IMR-90 (cell line): Measurements from ENCODE around the gene ATRNL1. TPM values are rescaled to one million over a fixed set of nuclear protein-coding genes. Genes with fewer than 3 reads are reported as not detected.

Source experiments
- ATAC-seq: fragments of 200-7000 bp; cut with Tn5 transposase; 2 replicates; pipeline ENCODE4 v1.9.1; 2020; ENCODE audit warnings: low read depth, mild to moderate bottlenecking, moderate library complexity
- BruUV-seq: library from RNA; stranded (reverse); fragments of 400-500 nt; replicated peaks from 2 replicates; lab custom pipeline; 2021; lab: Mats Ljungman, UMichigan
- CTCF ChIA-PET: fragments of 300-600 bp; formaldehyde crosslinking; extraction: SDS; loops from one replicate; lab custom pipeline; 2021; ENCODE audit warnings: antibody characterized with exemption; lab: Yijun Ruan, JAX
- POLR2A ChIA-PET: fragments of 300-600 bp; sonication (Branson Sonifier 250); formaldehyde crosslinking; loops from one replicate; lab custom pipeline; 2022; ENCODE audit warnings: antibody characterized with exemption; ENCODE audit not compliant: unreplicated experiment; lab: Charles Lee
- DNase-seq: peaks from one replicate; pipeline ENCODE4 v3.0.0; 2013
- H2AFZ ChIP-seq: replicated peaks from 2 replicates; pipeline ENCODE3; 2013; ENCODE audit warnings: low read length, mild to moderate bottlenecking; ENCODE audit not compliant: poor library complexity
- H2AK5ac ChIP-seq: 2 replicates; pipeline ENCODE4 v1.6.1; 2013; ENCODE audit warnings: low read depth, low read length, inconsistent platforms
- H2AK9ac ChIP-seq: replicated peaks from 2 replicates; pipeline ENCODE3; 2013; ENCODE audit warnings: mild to moderate bottlenecking, low read depth, low read length, moderate library complexity; ENCODE audit not compliant: poor library complexity
- H2BK120ac ChIP-seq: 2 replicates; pipeline ENCODE4 v1.6.1; 2013; ENCODE audit warnings: low read depth, low read length, inconsistent platforms
- H2BK15ac ChIP-seq: 3 replicates; pipeline ENCODE4 v1.6.1; 2013; ENCODE audit warnings: low read depth, low read length, inconsistent platforms
- H2BK20ac ChIP-seq: 2 replicates; pipeline ENCODE4 v1.6.1; 2013; ENCODE audit warnings: low read depth, mild to moderate bottlenecking, inconsistent platforms, low read length, moderate library complexity
- H2BK5ac ChIP-seq: 2 replicates; pipeline ENCODE4 v1.6.1; 2013; ENCODE audit warnings: mild to moderate bottlenecking, low read depth, low read length, inconsistent platforms; ENCODE audit not compliant: poor library complexity, severe bottlenecking
- H3K14ac ChIP-seq: replicated peaks from 2 replicates; pipeline ENCODE4 v1.6.1; 2013; ENCODE audit warnings: low read depth, low read length, inconsistent platforms
- H3K18ac ChIP-seq: 2 replicates; pipeline ENCODE4 v1.6.1; 2013; ENCODE audit warnings: low read depth, low read length, control low read depth
- H3K23ac ChIP-seq: 2 replicates; pipeline ENCODE4 v1.6.1; 2013; ENCODE audit warnings: low read depth, low read length, inconsistent platforms
- H3K27ac ChIP-seq: 2 replicates; pipeline ENCODE4 v1.5.1; 2013; ENCODE audit warnings: mild to moderate bottlenecking, control low read depth, low read length; ENCODE audit not compliant: insufficient read depth
- H3K27me3 ChIP-seq: 2 replicates; pipeline ENCODE4 v1.6.1; 2013; ENCODE audit warnings: low read length; ENCODE audit not compliant: control insufficient read depth, insufficient read depth
- H3K36me3 ChIP-seq: 2 replicates; pipeline ENCODE4 v1.6.1; 2013; ENCODE audit warnings: low read length, mixed read lengths; ENCODE audit not compliant: control insufficient read depth, insufficient read depth
- H3K4ac ChIP-seq: 2 replicates; pipeline ENCODE4 v1.6.1; 2013; ENCODE audit warnings: low read depth, low read length, inconsistent platforms
- H3K4me1 ChIP-seq: 2 replicates; pipeline ENCODE4 v1.6.1; 2013; ENCODE audit warnings: low read length, mixed read lengths; ENCODE audit not compliant: control insufficient read depth, insufficient read depth
- H3K4me2 ChIP-seq: 2 replicates; pipeline ENCODE4 v1.6.1; 2013; ENCODE audit warnings: low read depth, mild to moderate bottlenecking, control low read depth, low read length, moderate library complexity
- H3K4me3 ChIP-seq: 2 replicates; pipeline ENCODE4 v1.5.1; 2013; ENCODE audit warnings: low read depth, mild to moderate bottlenecking, control low read depth, low read length, moderate library complexity; ENCODE audit not compliant: insufficient read depth
- H3K56ac ChIP-seq: 2 replicates; pipeline ENCODE4 v1.6.1; 2013; ENCODE audit warnings: low read length, inconsistent platforms; ENCODE audit not compliant: insufficient read depth; ENCODE audit errors: extremely low read depth
- H3K79me1 ChIP-seq, 2 experiments: 2 replicates each; pipeline ENCODE4 v1.6.1; 2013; ENCODE audit warnings: low read length in 2 of 2, inconsistent platforms in 1 of 2, low read depth in 1 of 2
- H3K9ac ChIP-seq: 2 replicates; pipeline ENCODE4 v1.6.1; 2013; ENCODE audit warnings: low read depth, low read length, control low read depth
- H3K9me1 ChIP-seq: 2 replicates; pipeline ENCODE4 v1.6.1; 2013; ENCODE audit warnings: low read length, inconsistent platforms; ENCODE audit not compliant: insufficient read depth
- H3K9me3 ChIP-seq: 2 replicates; pipeline ENCODE4 v1.6.1; 2013; ENCODE audit warnings: low read length; ENCODE audit not compliant: control insufficient read depth, insufficient read depth
- H4K20me1 ChIP-seq: 2 replicates; pipeline ENCODE4 v1.6.1; 2013; ENCODE audit warnings: low read length, inconsistent platforms; ENCODE audit not compliant: insufficient read depth
- H4K5ac ChIP-seq: 2 replicates; pipeline ENCODE4 v1.6.1; 2013; ENCODE audit warnings: mild to moderate bottlenecking, low read depth, low read length, control low read depth
- H4K8ac ChIP-seq, 2 experiments: 2 replicates each; pipeline ENCODE4 v1.6.1; 2013; ENCODE audit warnings: low read depth in 2 of 2, low read length in 2 of 2, control low read depth in 1 of 2, inconsistent platforms in 1 of 2
- H4K91ac ChIP-seq: 2 replicates; pipeline ENCODE4 v1.6.1; 2013; ENCODE audit warnings: low read depth, low read length, inconsistent platforms; ENCODE audit not compliant: insufficient read depth
- BHLHE40 ChIP-seq: fragments of 150-350 bp; IDR thresholded peaks from 2 replicates; pipeline ENCODE4 v1.6.1; 2016; ENCODE audit warnings: mild to moderate bottlenecking, low read depth, low read length
- CEBPB ChIP-seq: IDR thresholded peaks from 2 replicates; pipeline ENCODE4 v1.6.1; 2012; ENCODE audit warnings: low read depth, low read length, improper control_type of control experiment
- CHD1 ChIP-seq: IDR thresholded peaks from 2 replicates; pipeline ENCODE4 v1.6.1; 2012; ENCODE audit warnings: low read depth, low read length, improper control_type of control experiment
- MAFK ChIP-seq: IDR thresholded peaks from 2 replicates; pipeline ENCODE4 v1.6.1; 2012; ENCODE audit warnings: low read depth, low read length, improper control_type of control experiment
- MAZ ChIP-seq: IDR thresholded peaks from 2 replicates; pipeline ENCODE4 v1.6.1; 2012; ENCODE audit warnings: low read depth, mild to moderate bottlenecking, low read length, improper control_type of control experiment, moderate library complexity, borderline replicate concordance
- MXI1 ChIP-seq: IDR thresholded peaks from 2 replicates; pipeline ENCODE4 v1.6.1; 2012; ENCODE audit warnings: low read depth, mild to moderate bottlenecking, low read length, moderate library complexity, borderline replicate concordance
- NFE2L2 ChIP-seq: fragments of 150-350 bp; IDR thresholded peaks from 2 replicates; pipeline ENCODE4 v1.6.1; 2016; ENCODE audit warnings: low read depth, mild to moderate bottlenecking, low read length
- POLR2A ChIP-seq: IDR thresholded peaks from 2 replicates; pipeline ENCODE4 v1.6.1; 2012; ENCODE audit warnings: mild to moderate bottlenecking, low read depth, low read length
- RAD21 ChIP-seq: IDR thresholded peaks from 2 replicates; pipeline ENCODE4 v1.6.1; 2012; ENCODE audit warnings: low read length, improper control_type of control experiment
- RCOR1 ChIP-seq: IDR thresholded peaks from 2 replicates; pipeline ENCODE4 v1.6.1; 2012; ENCODE audit warnings: mild to moderate bottlenecking, low read length, improper control_type of control experiment; ENCODE audit not compliant: insufficient replicate concordance
- RFX5 ChIP-seq: IDR thresholded peaks from 2 replicates; pipeline ENCODE4 v1.8.0; 2012; ENCODE audit warnings: low read depth, mild to moderate bottlenecking, low read length, moderate library complexity
- SMC3 ChIP-seq: fragments of 150-350 bp; IDR thresholded peaks from 2 replicates; pipeline ENCODE4 v1.6.1; 2016; ENCODE audit warnings: low read depth, mild to moderate bottlenecking, antibody characterized with exemption, low read length, moderate library complexity
- WGBS, 2 experiments: methylation state at CpG; one replicate each; pipeline versions ENCODE4 v1.1.5 to v1.1.7; 2013; ENCODE audit warnings: missing lambda C conversion rate in 2 of 2; ENCODE audit not compliant: insufficient read length in 1 of 2; ENCODE audit errors: extremely low coverage in 2 of 2; 5-methylcytosine and 5-hydroxymethylcytosine counted together
- dilution Hi-C: fragments of 300-500 bp; cut with HindIII; formaldehyde crosslinking; loops from one replicate; pipeline ENCODE4 v1.14.3; 2018; ENCODE audit warnings: low sequenced_read_pairs; ENCODE audit not compliant: unreplicated experiment
- in situ Hi-C: fragments of 300-500 bp; cut with MboI; formaldehyde crosslinking; loops from 3 replicates; pipeline ENCODE4 v1.14.3; 2019; ENCODE audit warnings: low sequenced_read_pairs, inconsistent platforms, mixed read lengths
- intact Hi-C: fragments of 100-400 bp; cut with micrococcal nuclease; formaldehyde crosslinking; loops from 2 replicates; pipeline ENCODE4 v1.10.0; 2022
- polyA plus RNA-seq, 3 experiments: library from polyadenylated mRNA; depleted of rRNA; stranded (reverse); fragments of >200 nt; gene quantifications; 2 replicates each; pipeline ENCODE4 v1.2.3, GENCODE V29; 2012; ENCODE audit warnings: low replicate concordance in 1 of 3
- total RNA-seq: library from RNA; depleted of rRNA; stranded (reverse); fragments of >200 nt; gene quantifications from 2 replicates; pipeline ENCODE4 v1.2.3, GENCODE V29; 2012
- TF ChIP-seq, protein P1 (sequence below): conservative IDR thresholded peaks from 2 replicates; pipeline ENCODE4 v1.5.1; 2012; ENCODE audit warnings: mild to moderate bottlenecking, low read depth, low read length, improper control_type of control experiment
- TF ChIP-seq, protein P2 (sequence below): fragments of 150-350 bp; IDR thresholded peaks from 2 replicates; pipeline ENCODE4 v1.6.1; 2017; ENCODE audit warnings: mild to moderate bottlenecking, antibody characterized with exemption, low read length, low read depth
- TF ChIP-seq, protein P3 (sequence below): fragments of 150-350 bp; IDR thresholded peaks from 2 replicates; pipeline ENCODE4 v1.6.1; 2016; ENCODE audit warnings: low read depth, mild to moderate bottlenecking, low read length, moderate library complexity, borderline replicate concordance

The ATRNL1 gene
- total and polyA plus RNA-seq, 2 of the 4 experiments (the other 2 are of a cell fraction) = 0.18 to 0.19 TPM

DNA sequence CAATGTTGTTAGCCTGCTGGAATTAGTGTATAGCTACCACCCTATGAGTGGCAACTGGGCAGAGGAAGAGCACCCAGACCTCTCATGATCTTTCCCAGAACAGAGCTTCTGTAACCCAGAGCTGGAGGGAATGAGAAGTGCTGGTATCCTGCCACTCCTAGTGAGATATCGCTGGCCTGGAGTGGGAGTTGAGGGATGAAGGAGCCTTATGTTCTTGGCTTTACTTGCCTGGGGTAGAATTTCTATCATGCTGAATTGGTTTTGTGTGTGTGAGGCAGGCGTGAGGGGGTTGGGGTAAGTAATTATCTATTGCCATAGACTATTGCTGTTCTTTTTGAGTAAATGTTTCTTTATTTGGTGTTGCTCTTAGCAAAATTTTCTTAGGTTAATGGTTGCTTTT, 146.6 kb downstream of the ATRNL1 start:
- no peak overlapping the region for H2BK20ac ChIP-seq
- WGBS, 2 experiments = no CpG with 5 or more reads among the region's 2 CpGs
- no peaks in the 10 kb centered on the region for H3K9me3 ChIP-seq
- H2AFZ ChIP-seq = no peak overlapping the region
- H3K23ac ChIP-seq = no peak overlapping the region
- CTCF ChIA-PET = no interaction called here
- H3K27ac ChIP-seq = no peak overlapping the region
- H3K4me1 ChIP-seq = no peaks in the 10 kb centered on the region
- no peak overlapping the region for H4K5ac ChIP-seq
- in situ Hi-C loops (no loop called here), intact Hi-C loops (no loop called here), dilution Hi-C loops (no loop called here)
- no peaks in the 10 kb centered on the region for H3K36me3 ChIP-seq
- no peak overlapping the region for H2BK5ac ChIP-seq
- no peak overlapping the region for H3K9ac ChIP-seq
- H4K91ac ChIP-seq = no peak overlapping the region
- H4K8ac ChIP-seq = no peak overlapping the region
- DNase-seq (no peak), ATAC-seq (no peak)
- no peak overlapping the region for H3K56ac ChIP-seq
- POLR2A ChIA-PET = no interaction called here
- no peaks in the 10 kb centered on the region for H3K79me1 ChIP-seq
- no peak overlapping the region for H2BK120ac ChIP-seq
- H2BK15ac ChIP-seq = no peak overlapping the region
- BruUV-seq = no TSS peak
- H3K4me3 ChIP-seq = no peak overlapping the region
- H3K27me3 ChIP-seq = no peaks in the 10 kb centered on the region
- H2AK5ac ChIP-seq = no peak overlapping the region
- no peak for TF ChIP-seq NFE2L2
- no peak for TF ChIP-seq SMC3
- TF ChIP-seq MAZ = no peak
- TF ChIP-seq CEBPB = no peak
- TF ChIP-seq CHD1 = no peak
- TF ChIP-seq, protein P1, sequence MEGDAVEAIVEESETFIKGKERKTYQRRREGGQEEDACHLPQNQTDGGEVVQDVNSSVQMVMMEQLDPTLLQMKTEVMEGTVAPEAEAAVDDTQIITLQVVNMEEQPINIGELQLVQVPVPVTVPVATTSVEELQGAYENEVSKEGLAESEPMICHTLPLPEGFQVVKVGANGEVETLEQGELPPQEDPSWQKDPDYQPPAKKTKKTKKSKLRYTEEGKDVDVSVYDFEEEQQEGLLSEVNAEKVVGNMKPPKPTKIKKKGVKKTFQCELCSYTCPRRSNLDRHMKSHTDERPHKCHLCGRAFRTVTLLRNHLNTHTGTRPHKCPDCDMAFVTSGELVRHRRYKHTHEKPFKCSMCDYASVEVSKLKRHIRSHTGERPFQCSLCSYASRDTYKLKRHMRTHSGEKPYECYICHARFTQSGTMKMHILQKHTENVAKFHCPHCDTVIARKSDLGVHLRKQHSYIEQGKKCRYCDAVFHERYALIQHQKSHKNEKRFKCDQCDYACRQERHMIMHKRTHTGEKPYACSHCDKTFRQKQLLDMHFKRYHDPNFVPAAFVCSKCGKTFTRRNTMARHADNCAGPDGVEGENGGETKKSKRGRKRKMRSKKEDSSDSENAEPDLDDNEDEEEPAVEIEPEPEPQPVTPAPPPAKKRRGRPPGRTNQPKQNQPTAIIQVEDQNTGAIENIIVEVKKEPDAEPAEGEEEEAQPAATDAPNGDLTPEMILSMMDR = no peak
- TF ChIP-seq BHLHE40 = no peak
- no peak for TF ChIP-seq RAD21
- TF ChIP-seq, protein P2, sequence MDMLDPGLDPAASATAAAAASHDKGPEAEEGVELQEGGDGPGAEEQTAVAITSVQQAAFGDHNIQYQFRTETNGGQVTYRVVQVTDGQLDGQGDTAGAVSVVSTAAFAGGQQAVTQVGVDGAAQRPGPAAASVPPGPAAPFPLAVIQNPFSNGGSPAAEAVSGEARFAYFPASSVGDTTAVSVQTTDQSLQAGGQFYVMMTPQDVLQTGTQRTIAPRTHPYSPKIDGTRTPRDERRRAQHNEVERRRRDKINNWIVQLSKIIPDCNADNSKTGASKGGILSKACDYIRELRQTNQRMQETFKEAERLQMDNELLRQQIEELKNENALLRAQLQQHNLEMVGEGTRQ = no peak
- TF ChIP-seq POLR2A = no peak
- TF ChIP-seq RCOR1 = no peak
- TF ChIP-seq RFX5 = no peak
- TF ChIP-seq MAFK = no peak
- TF ChIP-seq, protein P3, sequence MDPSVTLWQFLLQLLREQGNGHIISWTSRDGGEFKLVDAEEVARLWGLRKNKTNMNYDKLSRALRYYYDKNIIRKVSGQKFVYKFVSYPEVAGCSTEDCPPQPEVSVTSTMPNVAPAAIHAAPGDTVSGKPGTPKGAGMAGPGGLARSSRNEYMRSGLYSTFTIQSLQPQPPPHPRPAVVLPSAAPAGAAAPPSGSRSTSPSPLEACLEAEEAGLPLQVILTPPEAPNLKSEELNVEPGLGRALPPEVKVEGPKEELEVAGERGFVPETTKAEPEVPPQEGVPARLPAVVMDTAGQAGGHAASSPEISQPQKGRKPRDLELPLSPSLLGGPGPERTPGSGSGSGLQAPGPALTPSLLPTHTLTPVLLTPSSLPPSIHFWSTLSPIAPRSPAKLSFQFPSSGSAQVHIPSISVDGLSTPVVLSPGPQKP = no peak
- no peak for TF ChIP-seq MXI1
- H3K4me2 ChIP-seq = no peak overlapping the region
- H3K18ac ChIP-seq = no peak overlapping the region
- H4K20me1 ChIP-seq = no peaks in the 10 kb centered on the region
- H3K4ac ChIP-seq = no peak overlapping the region
- no peaks in the 10 kb centered on the region for H3K9me1 ChIP-seq
- no peak overlapping the region for H2AK9ac ChIP-seq
- H3K14ac ChIP-seq = no peak overlapping the region
